Heart left ventricle (tissue), 16 donors: ENCODE measurements around the gene MYMX. TPM values are rescaled to one million over a fixed set of nuclear protein-coding genes. Genes with fewer than 3 reads are reported as not detected.
A peak's percentile ranks its signal among the peaks of the same experiment; 100 is the strongest.

Experiments used
- ATAC-seq, 4 donors: fragments of 200-7000 bp; cut with Tn5 transposase; one replicate each; pipeline ENCODE4 v1.9.1; 2020 to 2022; ENCODE audit warnings: moderate library complexity in 4 of 4, mild to moderate bottlenecking in 3 of 4, moderate number of reproducible peaks in 1 of 4
- DNase-seq, 5 donors: peaks; one replicate each; pipeline ENCODE4 v3.0.0-alpha.2; 2020
- H3K27ac ChIP-seq, 12 donors: fragments of 200-600 bp; sonication (generic) in 4 of 12; one replicate each; pipeline versions ENCODE4 v1.5.0 to v1.8.0; 2016 to 2022; ENCODE audit warnings: mild to moderate bottlenecking in 2 of 12
- H3K27me3 ChIP-seq, 9 donors: fragments of 200-600 bp; sonication (generic) in 2 of 9; one replicate each; pipeline versions ENCODE4 v1.5.1 to v1.8.0; 2016 to 2022; ENCODE audit warnings: mild to moderate bottlenecking in 3 of 9
- H3K36me3 ChIP-seq, 9 donors: fragments of 200-600 bp; sonication (generic) in 2 of 9; one replicate each; pipeline versions ENCODE4 v1.5.0 to v1.8.0; 2018 to 2022; ENCODE audit warnings: mild to moderate bottlenecking in 2 of 9
- H3K4me1 ChIP-seq, 12 donors: fragments of 200-600 bp; sonication (generic) in 4 of 12; one replicate each; pipeline versions ENCODE4 v1.5.0 to v1.8.0; 2016 to 2022; ENCODE audit warnings: mild to moderate bottlenecking in 3 of 12
- H3K4me3 ChIP-seq, 12 donors: fragments of 200-600 bp; sonication (generic) in 4 of 12; one replicate each; pipeline versions ENCODE4 v1.5.0 to v1.8.0; 2017 to 2022; ENCODE audit warnings: mild to moderate bottlenecking in 9 of 12, moderate library complexity in 4 of 12
- H3K9me3 ChIP-seq, 12 donors: fragments of 200-600 bp; sonication (generic) in 4 of 12; one replicate each; pipeline versions ENCODE4 v1.5.0 to v1.8.0; 2016 to 2022; ENCODE audit warnings: mild to moderate bottlenecking in 1 of 12
- CTCF ChIP-seq, 12 donors: fragments of 200-600 bp; sonication (generic) in 4 of 12; IDR thresholded peaks; one replicate each; pipeline versions ENCODE4 v1.5.0 to v1.8.0; 2018 to 2022; ENCODE audit warnings: antibody characterized with exemption in 12 of 12, mild to moderate bottlenecking in 5 of 12
- POLR2A ChIP-seq, 2 donors: fragments of 450-650 bp; IDR thresholded peaks; one replicate each; pipeline ENCODE4 v1.6.1; 2017; ENCODE audit warnings: antibody characterized with exemption in 2 of 2, mild to moderate bottlenecking in 2 of 2, moderate library complexity in 2 of 2
- WGBS, 4 donors: extraction: QIAGEN DNeasy Blood & Tissue Kit in 2 of 4; methylation state at CpG; one replicate each; pipeline versions ENCODE4 v1.1.5 to v1.1.7; 2013 to 2018; 5-methylcytosine and 5-hydroxymethylcytosine counted together
- intact Hi-C, 10 donors: fragments of 100-400 bp; cut with DNase I; formaldehyde crosslinking; loops; one replicate each; pipeline versions ENCODE4 v1.11.1 to v1.14.2; 2022
- polyA plus RNA-seq, 2 donors: library from polyadenylated mRNA; stranded (reverse); fragments of 200-250 nt; gene quantifications; one replicate each; pipeline ENCODE4 v1.2.3, GENCODE V29; 2013
- total RNA-seq, 9 donors: library from RNA; depleted of rRNA in 2 of 9; stranded (reverse); fragments of >200 nt in 2 of 9; fragmentation: NEBNext Ultra II Directional in 3 of 9; extraction: Animal tissue kit (Norgen Biotek cat#: 25700) in 3 of 9; gene quantifications; one replicate each; pipeline versions ENCODE4 v1.1.0 to v1.2.4, GENCODE V29; 2016 to 2023
- donor health status: ischemic (EF 13 %, LVEDD 7.1; RV severe dilation, severe dysfunction).
- donor health status: healthy with polysubstance abuse.
- donor health status: DM: no; HTN: yes; CAD: no.
- donor health status: DM: no; HTN: no; CAD: no.
- donor health status: ischemic (EF 25% LVEDD 6.9; RV normal size, moderate dysfunction).
- donor health status: ischemic (EF 25% LVEDD 5.7; RV mildly dilated, moderate dysfunction).
- donor health status: healthy.
- donor health status: DM: yes; HTN: yes; CAD: no.
- donor health status: ischemic (EF 35%, LVEDD 5.7; RV mildly dilated, moderate dysfunction).
- donor health status: nonischemic (EF 11% LVEDD 7.7; RV severe dilation, severe dysfunction).
- donor health status: DM: yes; HTN: yes; CAD: no.
- donor health status: PGD.
- donor health status: ischemic (EF 29% LVEDD 5.4; RV normal size, mild dysfunction).
- donor health status: nonischemic (EF 23%, LVEDD 6.1; RV moderate dilation, normal function).

The MYMX gene
- total and polyA plus RNA-seq, 11 donors: 0.31 to 0.96 (median 0.60) TPM; not detected in 4

GRCh38 chr6:44253307-44254101 is 36.8 kb downstream of the MYMX start:
- no peak overlapping the region for H3K27ac ChIP-seq
- 68 to 74% (median 69%) methylated on average over 10 of the region's 10 CpGs for WGBS, 4 donors
- H3K4me3 ChIP-seq: no peak overlapping the region
- H3K4me1 ChIP-seq: peaks cover 8 to 83% (median 48%) of the 10 kb centered on the region in 12 donors
- no peaks in the 10 kb centered on the region for H3K27me3 ChIP-seq
- intact Hi-C loops: loop anchor here in 2 of 10 donors (10.0 kb wide), 1 partner anchor 159 kb away; no protein-coding TSS in a partner anchor
- no peak for ATAC-seq
- DNase-seq: no peak
- no peaks in the 10 kb centered on the region for H3K9me3 ChIP-seq
- TF ChIP-seq POLR2A (IDR thresholded peaks at IDR 0.05) (no peak), CTCF (IDR thresholded peaks at IDR 0.05) (peak in 11 of 12 donors; percentile 12 to 47 (median 33))
- peaks cover 7 to 81% (median 73%) of the 10 kb centered on the region in 9 donors for H3K36me3 ChIP-seq

GRCh38 chr6:44254191-44255104 is 37.7 kb downstream of the MYMX start:
- ATAC-seq (no peak), DNase-seq (no peak)
- Histone ChIP-seq H3K36me3 (peaks cover 5 to 78% (median 64%) of the 10 kb centered on the region in 9 donors), H3K27me3 (no peaks in the 10 kb centered on the region), H3K4me3 (no peak overlapping the region), H3K9me3 (no peaks in the 10 kb centered on the region), H3K27ac (no peak overlapping the region), H3K4me1 (peaks cover 3 to 74% (median 38%) of the 10 kb centered on the region in 12 donors)
- 74 to 88% (median 75%) methylated on average over 12 of the region's 12 CpGs for WGBS, 4 donors
- TF ChIP-seq POLR2A (IDR thresholded peaks at IDR 0.05) (no peak), CTCF (IDR thresholded peaks at IDR 0.05) (no peak)
- intact Hi-C loops: loop anchor here in 5 of 10 donors (5.0 to 10.0 kb wide), 3 partner anchors 82 to 160 kb away; no protein-coding TSS in a partner anchor

- intact Hi-C loops: loop anchor here in 5 of 10 donors (5.0 to 10.0 kb wide), 3 partner anchors 83 to 160 kb away; no protein-coding TSS in a partner anchor
- DNase-seq (no peak), ATAC-seq (no peak)
- WGBS, 4 donors: 59 to 69% (median 64%) methylated on average over 16 of the region's 16 CpGs
- TF ChIP-seq CTCF (IDR thresholded peaks at IDR 0.05) (no peak), POLR2A (IDR thresholded peaks at IDR 0.05) (no peak)
- H3K4me3 ChIP-seq: peak overlapping the region in 1 of 12 donors; percentile 60
- H3K36me3 ChIP-seq: peaks cover 5 to 78% (median 63%) of the 10 kb centered on the region in 9 donors
- H3K4me1 ChIP-seq: peaks cover 3 to 67% (median 31%) of the 10 kb centered on the region in 12 donors
- H3K27ac ChIP-seq: peak overlapping the region in 1 of 12 donors; percentile 93
- no peaks in the 10 kb centered on the region for H3K27me3 ChIP-seq
- H3K9me3 ChIP-seq: no peaks in the 10 kb centered on the region
These were observed 38.5 kb downstream of the MYMX start for GRCh38 chr6:44255105-44255808.
